Mesenchymal stem cell (in vitro differentiated cells and primary cell): ENCODE measurements around the gene PLPP2.

ENCODE experiments used
- DNase-seq: peaks from one replicate; pipeline ENCODE4 v3.0.0-alpha.2; 2013
- H2AFZ ChIP-seq: one replicate; pipeline ENCODE4 v1.6.1; 2013; ENCODE audit warnings: low read depth, mild to moderate bottlenecking, control low read depth, inconsistent platforms, low read length, moderate library complexity
- H2AK5ac ChIP-seq: 2 replicates; pipeline ENCODE4 v1.6.1; 2013; ENCODE audit warnings: low read length, moderate library complexity, mild to moderate bottlenecking, inconsistent platforms; ENCODE audit not compliant: severe bottlenecking
- H2BK120ac ChIP-seq: one replicate; pipeline ENCODE4 v1.6.1; 2013; ENCODE audit warnings: low read depth, mild to moderate bottlenecking, inconsistent platforms, low read length, moderate library complexity
- H2BK12ac ChIP-seq, 2 experiments: one replicate each; pipeline ENCODE4 v1.6.1; 2013; ENCODE audit warnings: inconsistent platforms in 2 of 2, low read length in 2 of 2, mild to moderate bottlenecking in 2 of 2, moderate library complexity in 2 of 2, control low read depth in 1 of 2
- H2BK15ac ChIP-seq: one replicate; pipeline ENCODE4 v1.6.1; 2013; ENCODE audit warnings: mild to moderate bottlenecking, low read depth, inconsistent platforms; ENCODE audit not compliant: poor library complexity, severe bottlenecking
- H2BK5ac ChIP-seq: 2 replicates; pipeline ENCODE4 v1.6.1; 2013; ENCODE audit warnings: low read depth, mild to moderate bottlenecking, low read length, control low read depth, inconsistent platforms; ENCODE audit not compliant: poor library complexity, severe bottlenecking
- H3K14ac ChIP-seq, 2 experiments: one replicate each; pipeline ENCODE4 v1.6.1; 2013; ENCODE audit warnings: inconsistent platforms in 2 of 2, low read length in 2 of 2, control low read depth in 1 of 2, mild to moderate bottlenecking in 1 of 2, moderate library complexity in 1 of 2
- H3K18ac ChIP-seq, 2 experiments: one replicate each; pipeline ENCODE4 v1.6.1; 2013; ENCODE audit warnings: inconsistent platforms in 2 of 2, low read length in 2 of 2, control low read depth in 1 of 2, low read depth in 1 of 2, mild to moderate bottlenecking in 1 of 2
- H3K23ac ChIP-seq, 2 experiments: one replicate each; pipeline ENCODE4 v1.6.1; 2013; ENCODE audit warnings: inconsistent platforms in 2 of 2, low read length in 2 of 2, mild to moderate bottlenecking in 2 of 2, moderate library complexity in 2 of 2, control low read depth in 1 of 2
- H3K27ac ChIP-seq: 2 replicates; pipeline ENCODE4 v1.5.1; 2013; ENCODE audit warnings: mild to moderate bottlenecking, moderate library complexity, low read length, control low read depth, inconsistent platforms; ENCODE audit not compliant: poor library complexity, severe bottlenecking
- H3K27me3 ChIP-seq, 2 experiments: 2 replicates each; pipeline versions ENCODE4 v1.6.1 to v1.7.0; 2013; ENCODE audit warnings: low read length in 2 of 2, mild to moderate bottlenecking in 2 of 2, moderate library complexity in 2 of 2, control low read depth in 1 of 2, inconsistent platforms in 1 of 2; ENCODE audit not compliant: control insufficient read depth in 1 of 2, insufficient read depth in 1 of 2
- H3K36me3 ChIP-seq, 2 experiments: 2 replicates each; pipeline versions ENCODE4 v1.6.1 to v1.7.0; 2013; ENCODE audit warnings: low read length in 2 of 2, control low read depth in 1 of 2, inconsistent platforms in 1 of 2, low read depth in 1 of 2, mild to moderate bottlenecking in 1 of 2; ENCODE audit not compliant: insufficient read depth in 2 of 2, control insufficient read depth in 1 of 2
- H3K4ac ChIP-seq, 2 experiments: one replicate each; pipeline ENCODE4 v1.6.1; 2013; ENCODE audit warnings: inconsistent platforms in 2 of 2, low read length in 2 of 2, mild to moderate bottlenecking in 2 of 2, moderate library complexity in 2 of 2, control low read depth in 1 of 2, low read depth in 1 of 2
- H3K4me1 ChIP-seq: 2 replicates; pipeline ENCODE4 v1.6.1; 2013; ENCODE audit warnings: low read depth, low read length, control low read depth; ENCODE audit not compliant: control insufficient read depth, insufficient read depth
- H3K4me2 ChIP-seq: 2 replicates; pipeline ENCODE4 v1.6.1; 2013; ENCODE audit warnings: low read length, mild to moderate bottlenecking, inconsistent platforms; ENCODE audit not compliant: poor library complexity, severe bottlenecking
- H3K4me3 ChIP-seq, 2 experiments: 2 replicates each; pipeline versions ENCODE4 v1.5.1 to v1.7.0; 2013; ENCODE audit warnings: low read length in 2 of 2, mild to moderate bottlenecking in 2 of 2, control low read depth in 1 of 2, low read depth in 1 of 2; ENCODE audit not compliant: insufficient read depth in 1 of 2
- H3K79me1 ChIP-seq: replicated peaks from 2 replicates; pipeline ENCODE4 v1.6.1; 2013; ENCODE audit warnings: mild to moderate bottlenecking, control low read depth, low read length, inconsistent platforms; ENCODE audit not compliant: poor library complexity, severe bottlenecking
- H3K9ac ChIP-seq: 2 replicates; pipeline ENCODE4 v1.7.0; 2013; ENCODE audit warnings: mild to moderate bottlenecking, low read length, moderate library complexity
- H3K9me3 ChIP-seq: 2 replicates; pipeline ENCODE4 v1.7.0; 2013; ENCODE audit warnings: mild to moderate bottlenecking, low read length; ENCODE audit not compliant: control insufficient read depth
- H4K8ac ChIP-seq: one replicate; pipeline ENCODE4 v1.6.1; 2013; ENCODE audit warnings: inconsistent platforms, mild to moderate bottlenecking, low read length, moderate library complexity
- H4K91ac ChIP-seq: one replicate; pipeline ENCODE4 v1.6.1; 2013; ENCODE audit warnings: mild to moderate bottlenecking, low read length, inconsistent platforms
- WGBS: methylation state at CpG from one replicate; pipeline ENCODE4 v1.1.7; 2013; ENCODE audit warnings: mixed read lengths; 5-methylcytosine and 5-hydroxymethylcytosine counted together

The PLPP2 gene

DNA sequence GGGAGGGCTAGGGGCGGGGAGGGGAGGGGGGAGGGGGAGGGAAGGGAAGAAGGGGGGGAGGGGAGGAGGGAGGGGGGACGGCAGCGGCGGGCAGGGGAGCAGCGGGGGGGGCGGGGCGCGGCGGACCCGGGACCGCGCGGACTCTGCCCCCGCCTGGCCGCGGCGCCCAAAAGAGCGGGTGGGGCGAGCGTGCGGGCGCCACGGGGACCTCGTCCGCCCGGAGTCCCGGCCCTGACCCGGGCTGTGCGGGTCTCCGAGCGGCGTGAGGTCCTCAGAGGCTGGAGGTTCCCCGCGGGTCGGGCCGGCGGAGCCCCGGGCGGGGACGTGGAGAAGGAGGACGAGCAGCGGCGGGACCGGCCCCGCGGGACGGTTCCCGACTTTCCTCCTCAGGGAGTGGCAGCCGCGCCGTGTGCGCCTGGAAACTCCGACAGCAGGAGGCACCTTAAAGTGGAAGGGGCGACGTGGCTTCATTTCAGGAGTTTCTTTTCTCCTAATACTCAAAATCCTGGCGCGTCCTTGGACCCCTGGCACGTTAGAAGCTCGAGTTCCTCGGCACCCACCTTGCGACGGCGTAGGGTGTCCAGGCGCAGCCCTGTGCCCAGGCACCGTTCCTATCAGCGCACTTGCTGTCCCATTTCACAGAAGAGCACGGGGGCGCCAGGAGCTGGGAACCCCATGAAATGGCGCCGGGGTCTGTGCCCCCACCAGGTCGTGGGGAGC, 518 bp upstream of the PLPP2 start:
- H3K27ac ChIP-seq = no peak overlapping the region
- no peak for DNase-seq

DNA sequence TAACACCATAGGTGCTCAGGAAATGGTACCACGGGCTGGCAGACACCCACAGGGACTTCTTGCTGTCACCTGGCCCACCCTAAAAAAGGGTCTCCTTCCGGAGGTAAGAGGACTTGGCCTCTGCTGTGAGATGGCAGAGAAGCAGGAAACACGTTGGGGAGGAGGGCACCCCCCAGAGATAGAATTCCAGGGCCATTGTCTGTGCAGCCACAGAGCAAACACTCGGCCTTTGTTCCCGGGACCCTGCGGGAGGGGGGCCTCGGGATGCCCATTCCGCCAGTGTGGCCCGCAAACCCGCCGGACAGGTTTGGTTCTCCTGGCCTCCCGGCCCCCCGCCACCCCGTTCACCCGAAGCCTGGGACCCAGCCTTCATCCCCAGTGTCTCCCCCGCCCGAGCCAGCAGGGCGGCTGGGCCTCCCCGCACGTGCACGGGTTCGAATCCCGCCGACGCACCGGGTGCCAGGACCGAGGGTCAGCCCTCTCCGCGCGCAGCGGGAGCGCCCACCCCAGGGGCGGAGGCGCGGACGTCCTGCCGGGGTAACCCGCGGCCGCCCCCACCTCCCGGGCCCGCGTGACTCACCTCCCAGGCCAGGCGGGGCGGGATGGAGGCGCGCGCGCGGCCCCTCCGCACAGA, 714 bp downstream of the PLPP2 start:
- H3K79me1 ChIP-seq = no peaks in the 10 kb centered on the region
- peak overlapping the region in 1 of 2 experiments; percentile 25 for H2BK12ac ChIP-seq
- no peak overlapping the region for H3K27ac ChIP-seq
- H3K27me3 ChIP-seq = peaks cover 18 to 54% of the 10 kb centered on the region in 2 experiments
- H3K4ac ChIP-seq = peak overlapping the region in 1 of 2 experiments; percentile 15
- WGBS = 6% methylated on average over 33 of the region's 51 CpGs
- H3K14ac ChIP-seq = no peak overlapping the region
- no peaks in the 10 kb centered on the region for H3K9me3 ChIP-seq
- no peak overlapping the region for H2AFZ ChIP-seq
- no peak overlapping the region for H2BK5ac ChIP-seq
- no peak overlapping the region for H4K91ac ChIP-seq
- H3K18ac ChIP-seq = peak overlapping the region in 1 of 2 experiments; percentile 41
- H3K4me3 ChIP-seq = peak overlapping the region in 1 of 2 experiments; percentile 64
- peaks cover 0 to 5% of the 10 kb centered on the region in 2 experiments for H3K36me3 ChIP-seq
- DNase-seq = no peak
- H2AK5ac ChIP-seq = no peak overlapping the region
- H2BK120ac ChIP-seq = no peak overlapping the region
- H3K23ac ChIP-seq = no peak overlapping the region
- H3K9ac ChIP-seq = peak overlapping the region; percentile 87
- H2BK15ac ChIP-seq = peak overlapping the region; percentile 76
- peak overlapping the region; percentile 85 for H3K4me2 ChIP-seq
- H4K8ac ChIP-seq = peak overlapping the region; percentile 43
- H3K4me1 ChIP-seq = peaks cover 30% of the 10 kb centered on the region

More for the DNA sequence above, 518 bp upstream of the PLPP2 start:
- Histone ChIP-seq H2BK5ac (no peak overlapping the region), H2BK120ac (no peak overlapping the region), H3K79me1 (no peaks in the 10 kb centered on the region), H2AFZ (no peak overlapping the region), H3K18ac (no peak overlapping the region), H4K8ac (no peak overlapping the region), H2BK15ac (no peak overlapping the region), H4K91ac (no peak overlapping the region), H3K4ac (no peak overlapping the region), H3K4me3 (peak overlapping the region in 1 of 2 experiments; percentile 53), H3K23ac (no peak overlapping the region), H3K36me3 (peaks cover 0 to 5% of the 10 kb centered on the region in 2 experiments), H3K27me3 (peaks cover 18 to 60% of the 10 kb centered on the region in 2 experiments), H3K4me2 (no peak overlapping the region), H2BK12ac (no peak overlapping the region), H3K14ac (no peak overlapping the region), H3K9ac (no peak overlapping the region), H3K9me3 (no peaks in the 10 kb centered on the region), H2AK5ac (no peak overlapping the region), H3K4me1 (peaks cover 32% of the 10 kb centered on the region)
- 63% methylated on average over 56 of the region's 71 CpGs for WGBS

DNA sequence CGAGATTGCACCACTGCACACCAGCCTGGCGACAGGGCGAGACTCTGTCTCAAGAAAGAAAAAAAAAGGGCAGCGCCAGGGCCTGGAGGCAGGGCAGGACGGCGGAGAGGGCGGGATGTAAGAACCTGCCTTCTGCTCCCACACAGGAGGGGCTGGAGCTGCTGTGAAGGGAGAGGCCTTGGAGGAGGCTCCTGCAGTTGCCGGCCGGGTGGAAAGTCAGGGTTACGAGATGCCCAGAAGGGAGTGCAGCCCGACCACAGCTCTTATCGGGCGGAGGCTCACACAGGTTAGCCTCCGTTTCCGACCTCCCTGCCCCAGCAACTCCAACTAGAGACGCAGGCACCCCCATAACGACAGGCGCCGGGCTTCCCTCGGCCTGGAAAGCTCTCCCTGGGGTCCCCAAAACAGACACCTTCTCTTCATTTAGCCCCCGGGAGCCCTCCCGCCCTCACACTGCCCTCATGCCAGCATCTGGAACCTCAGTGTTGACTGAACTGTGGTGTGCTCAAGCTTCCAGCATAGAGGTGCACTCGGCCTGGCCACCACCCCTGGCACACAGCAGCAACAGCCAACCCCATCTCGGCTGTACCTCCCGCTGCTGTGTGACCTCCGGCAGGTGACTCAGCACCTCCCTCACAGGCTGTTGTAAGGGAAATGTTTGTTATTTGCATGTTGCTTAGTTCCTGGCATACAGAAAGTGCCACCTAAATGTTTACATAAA, 1.4 kb downstream of the PLPP2 start:
- Histone ChIP-seq H3K9me3 (no peaks in the 10 kb centered on the region), H3K18ac (peak overlapping the region in 1 of 2 experiments; percentile 29), H4K91ac (no peak overlapping the region), H3K4ac (no peak overlapping the region), H3K4me1 (peaks cover 26% of the 10 kb centered on the region), H3K4me2 (peak overlapping the region; percentile 85), H3K23ac (no peak overlapping the region), H3K27ac (no peak overlapping the region), H2BK15ac (no peak overlapping the region), H3K79me1 (no peaks in the 10 kb centered on the region), H2BK120ac (no peak overlapping the region), H3K36me3 (peaks cover 0 to 5% of the 10 kb centered on the region in 2 experiments), H2AK5ac (no peak overlapping the region), H4K8ac (no peak overlapping the region), H2AFZ (no peak overlapping the region), H3K9ac (peak overlapping the region; percentile 87), H2BK12ac (peak overlapping the region in 1 of 2 experiments; percentile 30), H3K4me3 (no peak overlapping the region), H3K27me3 (peaks cover 18 to 48% of the 10 kb centered on the region in 2 experiments), H2BK5ac (no peak overlapping the region), H3K14ac (no peak overlapping the region)
- peak; percentile 62 for DNase-seq
- WGBS = 40% methylated on average over 22 of the region's 26 CpGs

DNA sequence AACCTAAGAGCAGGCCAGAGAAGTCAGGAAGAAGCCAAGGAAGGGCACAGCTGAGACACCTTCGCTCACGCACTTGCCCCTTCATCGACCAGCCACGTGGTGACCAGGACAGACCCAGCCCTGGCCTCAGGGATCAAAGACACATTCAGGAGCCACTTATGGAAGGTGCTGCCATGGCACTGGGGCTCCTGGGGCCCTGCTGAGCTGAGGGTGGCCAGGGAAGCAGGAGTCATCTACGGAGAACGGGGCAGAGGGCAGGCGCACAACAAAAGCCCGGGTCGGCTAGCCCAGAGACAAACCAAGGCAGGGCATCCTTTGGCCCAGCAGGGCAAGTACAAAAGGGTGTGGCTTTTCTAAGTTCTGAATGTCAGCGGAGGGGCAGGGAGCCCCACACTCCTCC, 2.3 kb downstream of the PLPP2 start:
- no peak overlapping the region for H3K14ac ChIP-seq
- no peak overlapping the region for H3K4me3 ChIP-seq
- no peak overlapping the region for H2BK15ac ChIP-seq
- H4K8ac ChIP-seq = no peak overlapping the region
- no peak overlapping the region for H2AFZ ChIP-seq
- H3K4ac ChIP-seq = no peak overlapping the region
- H4K91ac ChIP-seq = peak overlapping the region; percentile 66
- no peak overlapping the region for H3K27ac ChIP-seq
- H3K79me1 ChIP-seq = no peaks in the 10 kb centered on the region
- H3K4me2 ChIP-seq = no peak overlapping the region
- H2BK120ac ChIP-seq = no peak overlapping the region
- WGBS = 91% methylated on average over 10 of the region's 10 CpGs
- peaks cover 17 to 38% of the 10 kb centered on the region in 2 experiments for H3K27me3 ChIP-seq
- peaks cover 21% of the 10 kb centered on the region for H3K4me1 ChIP-seq
- peaks cover 0 to 5% of the 10 kb centered on the region in 2 experiments for H3K36me3 ChIP-seq
- no peak overlapping the region for H3K18ac ChIP-seq
- no peak overlapping the region for H2BK12ac ChIP-seq
- no peak overlapping the region for H3K9ac ChIP-seq
- DNase-seq = no peak
- H2BK5ac ChIP-seq = no peak overlapping the region
- H3K23ac ChIP-seq = no peak overlapping the region
- H2AK5ac ChIP-seq = no peak overlapping the region
- no peaks in the 10 kb centered on the region for H3K9me3 ChIP-seq
